ENCODE results near the gene UBE2G1. TPM values are rescaled to one million over a fixed set of nuclear protein-coding genes. Genes with fewer than 3 reads are reported as not detected.

The UBE2G1 gene
- total and polyA plus RNA-seq, 9 of the 15 experiments (the other 6 are each of a cell fraction or from before 2014, with no cell fraction given), result 10.1 to 65.9 (median 29.7) TPM

- TF ChIP-seq PRPF4 (IDR thresholded peaks at IDR 0.05; ENCODE audit: insufficient read depth, low read depth, low read length, poor library complexity, severe bottlenecking) (peak; percentile 69), RAD51 (IDR thresholded peaks at IDR 0.05; ENCODE audit: borderline replicate concordance, low read depth) (no peak), CHAMP1 (IDR thresholded peaks at IDR 0.05) (no peak), NELFE (IDR thresholded peaks at IDR 0.05; ENCODE audit: insufficient read depth, insufficient read length) (no peak), FOXO4 (CRISPR knock-in tag; IDR thresholded peaks at IDR 0.05) (no peak), EZH2 (IDR thresholded peaks at IDR 0.05; ENCODE audit: borderline replicate concordance, low read depth, low read length) (no peak), TEAD2 (tag; IDR thresholded peaks at IDR 0.05) (no peak), ZNF280A (IDR thresholded peaks at IDR 0.05; ENCODE audit: low read depth, partially characterized antibody) (no peak), ZNF512 (tag; IDR thresholded peaks at IDR 0.05) (no peak), ZNF584 (CRISPR knock-in tag; IDR thresholded peaks at IDR 0.05; ENCODE audit: low read depth) (0 out of 2 replicates have a peak, but pooled peaks have one; percentile 21), ZBTB17 (CRISPR knock-in tag; IDR thresholded peaks at IDR 0.05) (0 out of 2 replicates have a peak, but pooled peaks have one; percentile 2), KAT7 (CRISPR knock-in tag; IDR thresholded peaks at IDR 0.05; ENCODE audit: borderline replicate concordance) (0 out of 2 replicates have a peak, but pooled peaks have one; percentile 44), FOXP4 (CRISPR knock-in tag; IDR thresholded peaks at IDR 0.05; ENCODE audit: borderline replicate concordance) (no peak; the same call in 1 of the 2 replicates), ZKSCAN3 (CRISPR knock-in tag; IDR thresholded peaks at IDR 0.05) (no peak), TAF1 (IDR thresholded peaks at IDR 0.05; ENCODE audit: control insufficient read depth, extremely low read depth, insufficient read depth, low read length, severe bottlenecking) (no peak), JUND (IDR thresholded peaks at IDR 0.05; ENCODE audit: borderline replicate concordance, low read depth, low read length) (no peak), JUND (tag; IDR thresholded peaks at IDR 0.05; ENCODE audit: borderline replicate concordance, low read depth, low read length) (no peak)
Measured at GRCh38 chr17:4365628-4366326, 698 bp downstream of the UBE2G1 start (continued).

All from K562 (cell line).